ENCODE measurements around the gene PPP2R2C. TPM values are rescaled to one million over a fixed set of nuclear protein-coding genes. Genes with fewer than 3 reads are reported as not detected.

The PPP2R2C gene
- total RNA-seq, 4 donors from 2014 or later, result 0.50 to 2.7 (median 1.4) TPM

DNA sequence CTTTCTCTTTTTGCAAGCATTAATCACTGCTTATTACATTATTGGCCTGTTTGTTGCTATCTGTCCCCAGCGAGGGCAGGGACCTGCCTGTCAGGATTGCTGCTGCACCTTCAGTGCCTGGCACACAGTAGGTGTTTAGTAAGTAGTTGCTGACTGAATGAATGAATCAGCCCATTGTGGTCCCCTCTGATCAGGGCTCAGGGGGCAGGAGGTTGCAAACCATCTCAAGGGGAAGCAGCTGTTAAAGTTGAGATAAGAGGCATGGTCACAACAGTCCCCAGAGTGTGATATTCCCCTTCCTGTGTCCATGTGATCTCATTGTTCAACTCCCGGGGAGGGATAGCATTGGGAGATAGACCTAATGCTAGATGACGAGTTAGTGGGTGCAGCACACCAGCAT, 117.4 kb downstream of the PPP2R2C start:
- no peak for DNase-seq (ENCODE audit: extremely low spot score)
- peaks cover 0 to 61% (median 0%) of the 10 kb centered on the region in 4 donors for H3K27me3 ChIP-seq
- H3K4me1 ChIP-seq, result no peaks in the 10 kb centered on the region
- H3K36me3 ChIP-seq, result no peaks in the 10 kb centered on the region
- intact Hi-C loops (cut with DNase I), result no loop called here
- H3K27ac ChIP-seq (replicated peaks in 1 of 4), result no peak overlapping the region
- WGBS, result 53% methylated on average over 3 of the region's 3 CpGs
- H3K4me3 ChIP-seq, result no peak overlapping the region
- TF ChIP-seq, protein P1, sequence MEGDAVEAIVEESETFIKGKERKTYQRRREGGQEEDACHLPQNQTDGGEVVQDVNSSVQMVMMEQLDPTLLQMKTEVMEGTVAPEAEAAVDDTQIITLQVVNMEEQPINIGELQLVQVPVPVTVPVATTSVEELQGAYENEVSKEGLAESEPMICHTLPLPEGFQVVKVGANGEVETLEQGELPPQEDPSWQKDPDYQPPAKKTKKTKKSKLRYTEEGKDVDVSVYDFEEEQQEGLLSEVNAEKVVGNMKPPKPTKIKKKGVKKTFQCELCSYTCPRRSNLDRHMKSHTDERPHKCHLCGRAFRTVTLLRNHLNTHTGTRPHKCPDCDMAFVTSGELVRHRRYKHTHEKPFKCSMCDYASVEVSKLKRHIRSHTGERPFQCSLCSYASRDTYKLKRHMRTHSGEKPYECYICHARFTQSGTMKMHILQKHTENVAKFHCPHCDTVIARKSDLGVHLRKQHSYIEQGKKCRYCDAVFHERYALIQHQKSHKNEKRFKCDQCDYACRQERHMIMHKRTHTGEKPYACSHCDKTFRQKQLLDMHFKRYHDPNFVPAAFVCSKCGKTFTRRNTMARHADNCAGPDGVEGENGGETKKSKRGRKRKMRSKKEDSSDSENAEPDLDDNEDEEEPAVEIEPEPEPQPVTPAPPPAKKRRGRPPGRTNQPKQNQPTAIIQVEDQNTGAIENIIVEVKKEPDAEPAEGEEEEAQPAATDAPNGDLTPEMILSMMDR (IDR thresholded peaks at IDR 0.05), result no peak
- no peak for TF ChIP-seq EP300 (IDR thresholded peaks at IDR 0.05)
- no peak for TF ChIP-seq POLR2A (IDR thresholded peaks at IDR 0.05; ENCODE audit: low read depth)
- TF ChIP-seq POLR2AphosphoS5 (IDR thresholded peaks at IDR 0.05), result no peak
- no peaks in the 10 kb centered on the region for H3K9me3 ChIP-seq

DNA sequence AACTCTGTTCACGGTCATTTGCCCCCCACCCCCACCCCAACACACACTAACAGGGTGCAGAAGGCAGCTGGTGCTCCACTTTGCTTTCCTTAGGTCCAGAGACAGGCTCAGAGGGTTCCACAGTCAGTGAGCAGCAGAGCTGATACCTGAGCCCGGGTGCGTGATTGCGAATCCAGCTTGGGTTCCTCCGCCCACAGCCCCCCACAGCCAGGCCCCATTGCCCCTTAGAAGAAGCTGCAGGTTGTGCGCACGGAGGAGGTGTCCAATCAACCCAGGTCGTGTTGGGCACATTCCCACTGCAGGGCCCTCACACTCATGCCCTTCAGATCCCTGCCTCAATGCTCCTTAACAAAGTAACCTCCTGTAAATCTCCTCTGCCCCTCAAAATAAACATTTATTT, 117.8 kb downstream of the PPP2R2C start:
- H3K27me3 ChIP-seq, result peaks cover 0 to 60% (median 0%) of the 10 kb centered on the region in 4 donors
- WGBS, result 71% methylated on average over 7 of the region's 8 CpGs
- DNase-seq (ENCODE audit: extremely low spot score), result no peak
- no peak for TF ChIP-seq EP300 (IDR thresholded peaks at IDR 0.05)
- no peak for TF ChIP-seq POLR2A (IDR thresholded peaks at IDR 0.05; ENCODE audit: low read depth)
- TF ChIP-seq POLR2AphosphoS5 (IDR thresholded peaks at IDR 0.05), result no peak
- TF ChIP-seq, protein P1 (IDR thresholded peaks at IDR 0.05), result no peak
- H3K4me3 ChIP-seq, result no peak overlapping the region
- no peaks in the 10 kb centered on the region for H3K9me3 ChIP-seq
- no peaks in the 10 kb centered on the region for H3K36me3 ChIP-seq
- H3K4me1 ChIP-seq, result no peaks in the 10 kb centered on the region
- intact Hi-C loops (cut with DNase I), result no loop called here
- H3K27ac ChIP-seq (replicated peaks in 1 of 4), result no peak overlapping the region

DNA sequence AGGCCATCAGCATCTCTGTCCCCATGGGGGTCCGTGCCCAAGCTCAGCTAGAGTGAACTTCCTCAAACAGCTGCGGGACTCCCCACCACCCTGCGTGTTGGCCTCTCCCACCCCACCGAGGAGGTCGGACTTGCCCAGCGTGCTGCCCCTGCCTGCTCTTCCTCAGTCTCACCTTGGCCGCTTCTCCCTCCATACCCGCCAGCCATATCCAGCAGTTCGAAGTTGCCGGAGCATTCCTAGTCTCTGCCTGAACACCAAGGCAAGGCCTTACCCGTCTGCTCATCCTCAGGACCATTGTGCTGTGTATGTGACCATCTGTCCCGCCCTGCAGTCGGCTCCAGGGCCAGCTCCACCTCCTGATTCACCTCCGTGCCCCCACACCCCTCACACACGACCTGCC, 118.3 kb downstream of the PPP2R2C start:
- Histone ChIP-seq H3K27me3 (peaks cover 0 to 62% (median 0%) of the 10 kb centered on the region in 4 donors), H3K4me1 (no peaks in the 10 kb centered on the region), H3K9me3 (no peaks in the 10 kb centered on the region), H3K36me3 (no peaks in the 10 kb centered on the region), H3K27ac (replicated peaks in 1 of 4) (no peak overlapping the region), H3K4me3 (no peak overlapping the region)
- 62% methylated on average over 15 of the region's 15 CpGs for WGBS
- DNase-seq (ENCODE audit: extremely low spot score), result no peak
- intact Hi-C loops (cut with DNase I), result no loop called here
- TF ChIP-seq POLR2A (IDR thresholded peaks at IDR 0.05; ENCODE audit: low read depth) (no peak), EP300 (IDR thresholded peaks at IDR 0.05) (no peak), POLR2AphosphoS5 (IDR thresholded peaks at IDR 0.05) (no peak)
- TF ChIP-seq, protein P1 (IDR thresholded peaks at IDR 0.05), result no peak

DNA sequence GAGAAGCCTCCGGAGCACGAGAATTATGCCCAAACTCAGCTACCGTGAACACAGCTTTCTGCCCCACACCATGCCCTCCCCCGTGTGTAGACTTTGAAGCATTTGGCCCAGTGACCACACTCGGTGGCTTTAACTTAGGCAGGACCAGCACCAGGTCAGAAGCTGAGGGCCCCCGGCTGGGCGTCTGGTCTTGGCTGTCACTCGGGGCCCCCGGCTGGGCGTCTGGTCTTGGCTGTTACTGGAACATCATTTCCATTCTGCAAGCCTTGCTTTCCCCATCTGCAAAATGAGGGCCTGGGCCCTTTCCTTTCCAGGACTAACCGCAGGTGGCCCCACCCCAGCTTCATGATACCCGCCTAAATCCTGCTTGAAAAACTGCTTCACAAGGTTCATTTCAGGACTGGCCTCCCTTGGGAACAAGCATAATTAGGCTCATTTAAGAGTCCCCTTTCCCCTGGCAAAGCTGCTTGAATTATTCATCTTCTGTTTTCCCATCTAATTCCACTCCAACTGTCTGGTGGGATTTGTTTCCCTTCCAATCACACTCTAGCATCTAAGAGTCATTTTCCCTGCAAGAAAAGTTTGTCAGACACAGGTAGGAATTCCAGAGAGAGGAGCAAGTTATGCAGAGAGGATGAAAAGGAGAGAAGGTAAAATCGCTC, 120.3 kb downstream of the PPP2R2C start:
- Histone ChIP-seq H3K4me3 (no peak overlapping the region), H3K4me1 (no peaks in the 10 kb centered on the region), H3K27me3 (peaks cover 0 to 74% (median 0%) of the 10 kb centered on the region in 4 donors), H3K9me3 (no peaks in the 10 kb centered on the region), H3K27ac (replicated peaks in 1 of 4) (no peak overlapping the region), H3K36me3 (no peaks in the 10 kb centered on the region)
- intact Hi-C loops (cut with DNase I), result no loop called here
- no peak for TF ChIP-seq EP300 (IDR thresholded peaks at IDR 0.05)
- no peak for TF ChIP-seq POLR2A (IDR thresholded peaks at IDR 0.05; ENCODE audit: low read depth)
- TF ChIP-seq, protein P1 (IDR thresholded peaks at IDR 0.05), result no peak
- no peak for TF ChIP-seq POLR2AphosphoS5 (IDR thresholded peaks at IDR 0.05)
- DNase-seq (ENCODE audit: extremely low spot score), result no peak
- WGBS, result 75% methylated on average over 4 of the region's 13 CpGs
